CD14-positive monocyte (primary cell): Measurements from ENCODE around the gene STAT5A. TPM values are rescaled to one million over a fixed set of nuclear protein-coding genes. Genes with fewer than 3 reads are reported as not detected.
"Not testable (repeated sequence)": the region's sequence is repeated elsewhere in the genome, so short reads cannot be mapped to it uniquely, and the experiment has no call there.

Source experiments
- DNase-seq, 3 donors: peaks; one replicate each; pipeline ENCODE4 v3.0.0-alpha.2; 2011 to 2022
- H2AFZ ChIP-seq: 2 replicates; pipeline ENCODE4 v1.6.0; 2012; ENCODE audit warnings: mild to moderate bottlenecking, low read depth, low read length, inconsistent platforms; ENCODE audit not compliant: insufficient read depth, poor library complexity, severe bottlenecking
- H3K27ac ChIP-seq, 2 donors: 1 replicate in 1 of 2; 2 replicates in 1 of 2; pipeline ENCODE4 v1.5.1; 2012 to 2013; ENCODE audit warnings: low read length in 2 of 2, control low read depth in 1 of 2, inconsistent platforms in 1 of 2, low read depth in 1 of 2, mild to moderate bottlenecking in 1 of 2
- H3K27me3 ChIP-seq, 2 donors: one replicate each; pipeline versions ENCODE4 v1.6.0 to v1.6.1; 2011 to 2013; ENCODE audit warnings: low read length in 2 of 2; ENCODE audit not compliant: control insufficient read depth in 2 of 2, insufficient read depth in 2 of 2
- H3K36me3 ChIP-seq, 2 donors: replicated peaks in 1 of 2; 1 replicate in 1 of 2; 2 replicates in 1 of 2; pipeline versions ENCODE4 v1.5.1 to v1.6.1; 2012 to 2013; ENCODE audit warnings: low read length in 2 of 2, control low read depth in 1 of 2, inconsistent platforms in 1 of 2, mild to moderate bottlenecking in 1 of 2; ENCODE audit not compliant: insufficient read depth in 2 of 2, control insufficient read depth in 1 of 2
- H3K4me1 ChIP-seq, 2 donors: 1 replicate in 1 of 2; 2 replicates in 1 of 2; pipeline versions ENCODE4 v1.5.1 to v1.6.1; 2012 to 2013; ENCODE audit warnings: low read length in 2 of 2, control low read depth in 1 of 2, inconsistent platforms in 1 of 2, mild to moderate bottlenecking in 1 of 2, moderate library complexity in 1 of 2; ENCODE audit not compliant: insufficient read depth in 2 of 2, control insufficient read depth in 1 of 2
- H3K4me2 ChIP-seq: replicated peaks from 2 replicates; pipeline ENCODE3; 2012; ENCODE audit warnings: low read length, moderate library complexity, mild to moderate bottlenecking; ENCODE audit not compliant: poor library complexity, severe bottlenecking; ENCODE audit errors: extremely low read depth
- H3K4me3 ChIP-seq, 3 experiments: fragments of 200-600 bp in 1 of 3; sonication (generic) in 1 of 3; replicated peaks in 1 of 3; 1 replicate in 2 of 3; 2 replicates in 1 of 3; pipeline ENCODE4 v1.5.1; 2011 to 2013; ENCODE audit warnings: low read length in 3 of 3, mild to moderate bottlenecking in 3 of 3, control low read depth in 2 of 3, low read depth in 2 of 3, inconsistent platforms in 1 of 3, moderate library complexity in 1 of 3
- H3K79me2 ChIP-seq: 2 replicates; pipeline ENCODE4 v1.6.0; 2012; ENCODE audit warnings: mild to moderate bottlenecking, control low read depth, inconsistent platforms, low read length, moderate library complexity; ENCODE audit not compliant: insufficient read depth
- H3K9ac ChIP-seq: 2 replicates; pipeline ENCODE4 v1.6.0; 2017; ENCODE audit warnings: low read length, mild to moderate bottlenecking; ENCODE audit not compliant: insufficient read depth, poor library complexity, severe bottlenecking
- H3K9me3 ChIP-seq, 2 donors: replicated peaks in 1 of 2; 1 replicate in 1 of 2; 2 replicates in 1 of 2; pipeline versions ENCODE4 v1.5.1 to v1.6.1; 2012 to 2013; ENCODE audit warnings: low read length in 2 of 2, control low read depth in 1 of 2; ENCODE audit not compliant: control insufficient read depth in 1 of 2, insufficient read depth in 1 of 2
- H4K20me1 ChIP-seq: 2 replicates; pipeline ENCODE4 v1.6.0; 2012; ENCODE audit warnings: mild to moderate bottlenecking, low read length, control low read depth, moderate library complexity; ENCODE audit not compliant: insufficient read depth
- H3K27ac Mint-ChIP-seq, 7 donors: one replicate each; pipeline ENCODE4 v1.8.0; 2020; ENCODE audit warnings: mild to moderate bottlenecking in 7 of 7, mixed read lengths in 7 of 7, moderate library complexity in 6 of 7, inconsistent platforms in 2 of 7
- H3K27me3 Mint-ChIP-seq, 3 donors: one replicate each; pipeline ENCODE4 v1.8.0; 2021 to 2022; ENCODE audit warnings: low read depth in 3 of 3, mild to moderate bottlenecking in 3 of 3, mixed read lengths in 3 of 3, moderate library complexity in 3 of 3, inconsistent platforms in 1 of 3
- H3K36me3 Mint-ChIP-seq, 2 donors: one replicate each; pipeline ENCODE4 v1.8.0; 2020; ENCODE audit warnings: mixed read lengths in 2 of 2, inconsistent platforms in 1 of 2, mild to moderate bottlenecking in 1 of 2
- H3K4me1 Mint-ChIP-seq: one replicate; pipeline ENCODE4 v1.8.0; 2020; ENCODE audit warnings: mild to moderate bottlenecking, mixed read lengths
- H3K4me3 Mint-ChIP-seq, 2 donors: one replicate each; pipeline ENCODE4 v1.8.0; 2020; ENCODE audit warnings: mild to moderate bottlenecking in 2 of 2, mixed read lengths in 2 of 2, moderate library complexity in 1 of 2
- H3K9me3 Mint-ChIP-seq, 7 donors: one replicate each; pipeline ENCODE4 v1.8.0; 2020 to 2022; ENCODE audit warnings: mixed read lengths in 7 of 7, mild to moderate bottlenecking in 6 of 7, moderate library complexity in 6 of 7, inconsistent platforms in 2 of 7
- CTCF ChIP-seq: fragments of 200-600 bp; IDR thresholded peaks from one replicate; pipeline ENCODE4 v1.8.0; 2022; ENCODE audit warnings: antibody characterized with exemption, mild to moderate bottlenecking
- WGBS: methylation state at CpG from one replicate; pipeline ENCODE4 v1.1.5; 2013; ENCODE audit warnings: missing lambda C conversion rate; ENCODE audit not compliant: insufficient coverage; 5-methylcytosine and 5-hydroxymethylcytosine counted together
- intact Hi-C, 2 donors: fragments of 100-400 bp; cut with micrococcal nuclease; formaldehyde crosslinking; loops; one replicate each; pipeline versions ENCODE4 v1.15.0 to v1.15.1; 2023
- polyA plus RNA-seq, 3 donors: library from polyadenylated mRNA; depleted of rRNA in 1 of 3; unstranded in 2 of 3; stranded (reverse) in 1 of 3; fragments of 300-500 nt in 2 of 3; fragments of >200 nt in 1 of 3; fragmentation: Illumina TruSeq in 2 of 3; gene quantifications; 1 replicate in 2 of 3; 2 replicates in 1 of 3; pipeline ENCODE4 v1.2.3, GENCODE V29; 2012 to 2021

The STAT5A gene
- polyA plus RNA-seq, 3 donors, result 30.5 to 91.1 (median 49.8) TPM

- Histone ChIP-seq H3K4me1 (peaks cover 23 to 27% of the 10 kb centered on the region in 2 donors), H4K20me1 (peaks cover 100% of the 10 kb centered on the region), H3K27me3 (no peaks in the 10 kb centered on the region), H3K79me2 (peaks cover 95% of the 10 kb centered on the region), H3K4me3 (no peak overlapping the region), H2AFZ (no peak overlapping the region), H3K27ac (no peak overlapping the region), H3K9ac (no peak overlapping the region), H3K36me3 (no peaks in the 10 kb centered on the region), H3K9me3 (no peaks in the 10 kb centered on the region), H3K4me2 (no peak overlapping the region)
- Mint-ChIP-seq H3K27me3 (no peaks in the 10 kb centered on the region), H3K27ac (no peak overlapping the region), H3K4me3 (no peak overlapping the region), H3K9me3 (no peaks in the 10 kb centered on the region), H3K36me3 (peaks cover 15% of the 10 kb centered on the region in 2 donors), H3K4me1 (peaks cover 53% of the 10 kb centered on the region)
- intact Hi-C loops, result no loop called here
- WGBS, result no CpG with 5 or more reads among the region's 7 CpGs
- DNase-seq, result no peak
- TF ChIP-seq CTCF, result no peak
Measured at GRCh38 chr17:42359133-42359532, 70.8 kb downstream of the STAT5A start.

GRCh38 chr17:42360388-42360787, 72.1 kb downstream of the STAT5A start:
- intact Hi-C loops, result loop anchor here in 1 of 2 donors (5.0 kb wide), 1 partner anchor 42 kb away; no protein-coding TSS in a partner anchor
- DNase-seq, H3K27me3 Mint-ChIP-seq, H3K4me3 ChIP-seq, H3K27ac Mint-ChIP-seq, H3K27ac ChIP-seq, H3K9me3 ChIP-seq, H3K9me3 Mint-ChIP-seq, H3K4me3 Mint-ChIP-seq, H3K4me2 ChIP-seq, H3K9ac ChIP-seq, H2AFZ ChIP-seq, H3K27me3 ChIP-seq, H3K36me3 ChIP-seq: not testable (repeated sequence)
- no CpG with 5 or more reads among the region's 2 CpGs for WGBS
- H3K36me3 Mint-ChIP-seq, result peaks cover 21 to 22% of the 10 kb centered on the region in 2 donors
- Histone ChIP-seq H3K4me1 (peaks cover 23 to 28% of the 10 kb centered on the region in 2 donors), H4K20me1 (peaks cover 100% of the 10 kb centered on the region), H3K79me2 (peaks cover 95% of the 10 kb centered on the region)
- peaks cover 61% of the 10 kb centered on the region for H3K4me1 Mint-ChIP-seq

Other genes with a start within 250 kb of the STAT5A start
- under 1 TPM; 0.20 to 0.52 (median 0.28) TPM for gene C17orf113, start 237.9 kb upstream of the STAT5A start, polyA plus RNA-seq
- under 1 TPM in 2 of 3 donors, not detected in 1; 0.09 to 0.55 TPM for gene ZNF385C, start 190.0 kb upstream of the STAT5A start, polyA plus RNA-seq
- gene DHX58, start 175.8 kb upstream of the STAT5A start, polyA plus RNA-seq, result 10 to 100 TPM; 13.2 to 46.7 (median 16.0) TPM
- 10 to 100 TPM in 1 of 3 donors, 1 to 10 TPM in 2; 1.9 to 68.7 (median 2.0) TPM for gene KAT2A, start 167.1 kb upstream of the STAT5A start, polyA plus RNA-seq
- under 1 TPM in 1 of 3 donors, not detected in 2; 0.04 TPM for gene HSPB9, start 165.7 kb upstream of the STAT5A start, polyA plus RNA-seq
- gene RAB5C, start 133.5 kb upstream of the STAT5A start, polyA plus RNA-seq, result 100 to 1,000 TPM; 165 to 204 (median 171) TPM
- under 1 TPM in 1 of 3 donors, not detected in 2; 0.05 TPM for gene KCNH4, start 107.4 kb upstream of the STAT5A start, polyA plus RNA-seq
- not detected for gene HCRT, start 103.0 kb upstream of the STAT5A start, polyA plus RNA-seq
- gene GHDC, start 94.0 kb upstream of the STAT5A start, polyA plus RNA-seq, result 10 to 100 TPM; 20.0 to 31.6 (median 20.6) TPM
- gene STAT5B, start 12.1 kb upstream of the STAT5A start, polyA plus RNA-seq, result 100 to 1,000 TPM in 1 of 3 donors, 10 to 100 TPM in 2; 28.5 to 103 (median 47.9) TPM
- 100 to 1,000 TPM in 2 of 3 donors, 10 to 100 TPM in 1; 73.0 to 155 (median 110) TPM for gene STAT3, start 99.9 kb downstream of the STAT5A start, polyA plus RNA-seq
- under 1 TPM in 1 of 3 donors, not detected in 2; 0.01 TPM for gene CAVIN1, start 134.8 kb downstream of the STAT5A start, polyA plus RNA-seq
- 100 to 1,000 TPM in 1 of 3 donors, 10 to 100 TPM in 2; 36.1 to 126 (median 55.1) TPM for gene ATP6V0A1, start 170.4 kb downstream of the STAT5A start, polyA plus RNA-seq
- 10 to 100 TPM; 10.4 to 32.9 (median 24.9) TPM for gene NAGLU, start 247.7 kb downstream of the STAT5A start, polyA plus RNA-seq